HK-2 (cell line): ENCODE data around the gene ARHGEF7.
A peak's percentile ranks its signal among the peaks of the same experiment; 100 is the strongest.

ENCODE experiments used
- DNase-seq: peaks from one replicate; pipeline ENCODE4 v3.0.0-alpha.2; 2018; ENCODE audit not compliant: unreplicated experiment

The ARHGEF7 gene

GRCh38 chr13:111139452-111139851 lies 24.3 kb downstream of the ARHGEF7 start:
- no peak for DNase-seq

- DNase-seq: no peak
Observed at GRCh38 chr13:111139873-111140561, 24.9 kb downstream of the ARHGEF7 start.

- DNase-seq: no peak
Observed at GRCh38 chr13:111140562-111141105, 25.5 kb downstream of the ARHGEF7 start.

GRCh38 chr13:111142472-111142871 lies 27.4 kb downstream of the ARHGEF7 start:
- no peak for DNase-seq

- DNase-seq: no peak
Observed at GRCh38 chr13:111143865-111144540, 28.9 kb downstream of the ARHGEF7 start.

DNA sequence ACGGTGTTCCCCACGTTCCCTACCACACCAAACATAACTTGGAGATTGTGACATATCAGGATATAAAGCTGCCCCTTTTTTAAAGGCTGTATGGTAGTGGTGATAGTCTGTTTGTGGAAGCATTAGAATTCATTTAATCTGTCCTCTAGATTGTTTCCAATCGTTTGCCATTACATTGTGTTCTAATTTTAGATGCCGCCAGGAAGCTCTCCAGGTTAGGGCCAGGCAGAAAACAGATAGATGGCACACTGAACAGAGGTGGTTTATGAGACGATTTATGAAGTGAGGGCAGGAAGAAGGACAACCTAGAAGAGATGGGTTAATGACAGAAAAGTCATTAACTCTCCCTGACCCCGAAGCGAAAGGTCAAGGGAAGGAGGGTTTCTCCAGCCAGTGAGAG lies 30.0 kb downstream of the ARHGEF7 start:
- no peak for DNase-seq

GRCh38 chr13:111145506-111145905 lies 30.4 kb downstream of the ARHGEF7 start:
- no peak for DNase-seq

GRCh38 chr13:111152844-111153243 lies 37.7 kb downstream of the ARHGEF7 start:
- peak; percentile 27 for DNase-seq

- peak; percentile 86 for DNase-seq
Observed at GRCh38 chr13:111153279-111153976, 38.3 kb downstream of the ARHGEF7 start.

GRCh38 chr13:111153977-111154332 lies 38.8 kb downstream of the ARHGEF7 start:
- DNase-seq: peak; percentile 60

GRCh38 chr13:111156421-111156820 lies 41.3 kb downstream of the ARHGEF7 start:
- no peak for DNase-seq

GRCh38 chr13:111158136-111158805 lies 43.2 kb downstream of the ARHGEF7 start:
- no peak for DNase-seq

GRCh38 chr13:111159362-111160320 lies 44.5 kb downstream of the ARHGEF7 start:
- no peak for DNase-seq

- DNase-seq: no peak
Observed at GRCh38 chr13:111160648-111161047, 45.5 kb downstream of the ARHGEF7 start.

DNA sequence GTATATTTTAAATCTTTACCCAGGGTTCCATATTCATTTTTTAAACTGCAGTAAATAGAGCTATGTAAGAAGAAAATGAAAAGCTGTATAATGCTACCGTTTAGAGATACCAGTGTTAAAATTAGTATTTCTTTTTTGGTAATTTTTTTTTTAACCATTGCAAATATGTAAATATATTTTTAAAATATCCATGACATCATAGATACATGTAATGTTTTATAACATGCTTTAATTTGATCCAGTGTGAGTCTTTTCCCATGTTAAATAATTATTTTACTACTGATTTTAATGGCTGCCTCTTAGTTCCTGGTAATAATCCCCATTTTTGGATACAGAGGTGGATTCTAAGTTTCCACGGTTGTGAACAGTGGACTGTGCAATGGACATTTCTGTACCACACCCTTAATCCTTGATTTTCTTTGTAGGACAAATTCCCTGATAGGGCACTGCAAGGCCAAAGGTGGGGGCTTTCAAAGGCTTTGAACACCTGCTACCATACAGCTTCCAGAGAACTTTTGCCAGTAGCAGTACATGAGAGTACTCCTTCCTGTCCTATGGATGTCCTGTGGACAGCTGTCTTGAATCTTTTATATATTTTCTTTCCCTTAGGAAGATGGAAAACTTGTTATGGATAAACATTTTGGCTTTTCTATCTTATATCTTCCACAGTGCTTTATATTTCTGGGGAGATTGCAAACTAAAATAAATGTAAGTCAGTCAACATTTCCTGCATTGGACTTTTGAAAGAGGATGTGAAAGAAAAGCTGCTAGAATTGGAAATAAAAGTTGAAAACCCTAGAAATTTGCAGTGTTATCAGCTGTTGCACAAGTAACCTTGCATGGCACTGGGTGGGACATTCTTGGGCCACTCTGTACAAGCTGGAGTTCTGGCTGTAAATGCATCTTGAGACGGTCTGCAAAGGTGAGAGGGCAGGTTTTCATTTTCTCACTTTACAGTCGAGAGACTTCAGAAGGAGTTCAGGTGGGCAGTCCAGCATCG lies 46.8 kb downstream of the ARHGEF7 start:
- no peak for DNase-seq

GRCh38 chr13:111165241-111166010 lies 50.3 kb downstream of the ARHGEF7 start:
- no peak for DNase-seq

GRCh38 chr13:111166882-111167675 lies 52.0 kb downstream of the ARHGEF7 start:
- DNase-seq: no peak

GRCh38 chr13:111168107-111168506 lies 53.0 kb downstream of the ARHGEF7 start:
- no peak for DNase-seq
